Ishikawa (cell line): ENCODE results near the gene SERTAD3.

Experiments used
- CEBPB ChIP-seq: IDR thresholded peaks from 2 replicates; pipeline ENCODE4 v1.6.1; 2012
- CREB1 ChIP-seq: IDR thresholded peaks from 2 replicates; pipeline ENCODE4 v1.6.1; 2012; ENCODE audit warnings: low read depth
- EGR1 ChIP-seq: IDR thresholded peaks from 2 replicates; pipeline ENCODE4 v1.6.1; 2012
- EP300 ChIP-seq: IDR thresholded peaks from 2 replicates; pipeline ENCODE4 v1.6.1; 2012; ENCODE audit warnings: borderline replicate concordance
- FOXM1 ChIP-seq: IDR thresholded peaks from 2 replicates; pipeline ENCODE4 v1.6.1; 2012; ENCODE audit warnings: low read depth, borderline replicate concordance
- NFIC ChIP-seq: IDR thresholded peaks from 2 replicates; pipeline ENCODE4 v1.6.1; 2012
- RAD21 ChIP-seq: IDR thresholded peaks from 2 replicates; pipeline ENCODE4 v1.6.1; 2012; ENCODE audit warnings: low read depth
- TAF1 ChIP-seq: IDR thresholded peaks from 2 replicates; pipeline ENCODE4 v1.6.1; 2012; ENCODE audit warnings: low read depth, mild to moderate bottlenecking
- TCF12 ChIP-seq: IDR thresholded peaks from 2 replicates; pipeline ENCODE4 v1.6.1; 2012; ENCODE audit warnings: low read depth
- TEAD4 ChIP-seq: IDR thresholded peaks from 2 replicates; pipeline ENCODE4 v1.6.1; 2012
- YY1 ChIP-seq: IDR thresholded peaks from 2 replicates; pipeline ENCODE4 v1.6.1; 2012; ENCODE audit warnings: low read depth
- ZBTB7A ChIP-seq: IDR thresholded peaks from 2 replicates; pipeline ENCODE4 v1.6.1; 2012; ENCODE audit warnings: low read depth
- TF ChIP-seq, protein P1 (sequence below): IDR thresholded peaks from 2 replicates; pipeline ENCODE4 v1.6.1; 2012; ENCODE audit warnings: low read depth, mild to moderate bottlenecking
- TF ChIP-seq, protein P2 (sequence below): IDR thresholded peaks from 2 replicates; pipeline ENCODE4 v1.6.1; 2012
- TF ChIP-seq, protein P3 (sequence below): IDR thresholded peaks from 2 replicates; pipeline ENCODE4 v1.6.1; 2012

Gene SERTAD3

DNA sequence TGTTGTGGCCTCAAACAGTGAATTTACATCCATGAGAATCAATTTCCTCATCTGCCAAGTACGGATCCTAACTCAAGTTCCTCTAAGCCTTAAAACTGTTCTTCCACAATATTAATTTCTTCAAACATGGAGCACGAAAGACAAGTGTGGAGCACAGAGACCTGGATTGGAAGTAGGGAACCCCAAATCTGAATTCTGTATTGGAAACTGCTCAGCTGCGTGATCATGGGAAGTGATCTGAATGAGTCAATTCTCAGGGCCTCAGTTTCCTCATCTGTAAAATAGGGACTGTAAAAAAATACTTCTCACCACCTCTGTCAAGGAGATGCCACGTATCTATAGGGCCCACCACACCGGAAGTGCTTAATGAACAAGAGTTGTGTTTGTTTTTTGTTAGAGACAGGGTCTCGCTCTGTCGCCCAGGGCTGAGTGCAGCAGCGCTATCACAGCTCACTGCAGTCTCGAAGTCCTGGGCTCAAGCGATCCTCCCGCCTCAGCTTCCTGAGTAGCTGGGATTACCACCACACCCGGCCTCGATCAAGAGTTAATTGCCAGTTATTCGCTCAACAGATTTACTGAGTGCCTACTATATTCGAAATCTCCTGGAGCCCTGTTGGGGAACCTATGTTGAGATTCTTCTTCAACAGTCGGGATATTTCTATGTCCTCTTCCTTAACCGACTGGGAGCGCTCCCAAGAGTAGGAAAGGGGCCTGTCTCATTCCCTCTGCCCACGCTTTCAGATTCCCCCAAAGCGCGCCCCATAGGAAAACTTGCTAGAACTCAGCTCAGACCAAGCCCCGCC, 1.6 kb downstream of the SERTAD3 start:
- peak; percentile 65 for TF ChIP-seq EGR1
- TF ChIP-seq TEAD4, result no peak

DNA sequence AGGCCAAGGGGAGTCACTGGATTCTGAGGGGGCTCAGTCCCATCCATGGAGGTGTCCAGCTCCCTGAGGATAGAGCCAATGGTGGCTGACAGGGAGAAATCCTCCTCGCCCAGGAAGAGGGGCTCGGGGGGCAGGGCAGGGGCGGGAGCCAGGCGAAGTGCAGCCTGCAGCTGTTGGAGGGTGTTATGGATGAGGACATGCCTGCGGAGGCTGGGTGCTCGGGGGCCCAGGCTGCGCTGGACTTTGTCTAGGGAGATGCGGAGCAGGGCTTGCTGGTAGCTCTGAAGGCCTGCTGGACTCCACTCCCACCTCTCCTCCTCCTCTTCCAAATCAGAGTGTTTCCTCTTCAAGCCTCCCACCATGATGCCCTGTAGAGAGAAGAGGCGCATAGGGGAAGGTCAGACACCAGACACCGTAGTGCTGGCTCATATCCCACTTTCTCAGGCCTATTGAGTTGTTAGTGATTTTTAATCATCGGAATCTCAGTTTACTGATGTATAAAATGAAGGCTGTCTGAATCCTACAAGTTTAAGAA, 2.3 kb downstream of the SERTAD3 start:
- no peak for TF ChIP-seq EP300
- TF ChIP-seq EGR1, result no peak
- TF ChIP-seq TAF1, result no peak
- TF ChIP-seq CREB1, result no peak
- TF ChIP-seq RAD21, result no peak
- no peak for TF ChIP-seq YY1
- no peak for TF ChIP-seq ZBTB7A
- TF ChIP-seq NFIC, result no peak
- no peak for TF ChIP-seq TEAD4
- TF ChIP-seq CEBPB, result no peak
- TF ChIP-seq FOXM1, result no peak
- TF ChIP-seq TCF12, result no peak

DNA sequence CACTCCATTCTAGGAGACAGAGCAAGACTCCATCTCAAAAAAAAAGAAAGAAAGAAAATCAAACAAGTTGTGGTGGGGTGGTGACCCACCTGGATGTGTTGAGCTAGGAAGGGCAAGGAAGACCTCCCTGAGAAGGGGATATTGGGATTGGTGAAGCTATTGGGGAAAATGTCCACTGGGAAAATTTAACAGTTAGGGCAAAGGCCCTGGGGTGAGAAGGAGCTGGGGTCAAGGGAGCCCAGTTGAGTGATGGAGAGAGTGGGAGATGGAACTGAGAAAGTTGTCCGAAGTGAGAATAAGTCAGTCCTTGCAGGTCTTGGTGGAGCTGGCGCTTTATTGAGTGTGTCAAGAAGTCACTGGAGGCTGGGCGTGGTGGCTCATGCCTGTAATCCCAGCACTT, 5.9 kb downstream of the SERTAD3 start:
- TF ChIP-seq ZBTB7A (no peak), CEBPB (no peak), CREB1 (no peak), TCF12 (no peak), FOXM1 (no peak), YY1 (no peak), RAD21 (no peak), NFIC (no peak), EGR1 (no peak), EP300 (no peak), TAF1 (no peak), TEAD4 (no peak)
- TF ChIP-seq, protein P1, sequence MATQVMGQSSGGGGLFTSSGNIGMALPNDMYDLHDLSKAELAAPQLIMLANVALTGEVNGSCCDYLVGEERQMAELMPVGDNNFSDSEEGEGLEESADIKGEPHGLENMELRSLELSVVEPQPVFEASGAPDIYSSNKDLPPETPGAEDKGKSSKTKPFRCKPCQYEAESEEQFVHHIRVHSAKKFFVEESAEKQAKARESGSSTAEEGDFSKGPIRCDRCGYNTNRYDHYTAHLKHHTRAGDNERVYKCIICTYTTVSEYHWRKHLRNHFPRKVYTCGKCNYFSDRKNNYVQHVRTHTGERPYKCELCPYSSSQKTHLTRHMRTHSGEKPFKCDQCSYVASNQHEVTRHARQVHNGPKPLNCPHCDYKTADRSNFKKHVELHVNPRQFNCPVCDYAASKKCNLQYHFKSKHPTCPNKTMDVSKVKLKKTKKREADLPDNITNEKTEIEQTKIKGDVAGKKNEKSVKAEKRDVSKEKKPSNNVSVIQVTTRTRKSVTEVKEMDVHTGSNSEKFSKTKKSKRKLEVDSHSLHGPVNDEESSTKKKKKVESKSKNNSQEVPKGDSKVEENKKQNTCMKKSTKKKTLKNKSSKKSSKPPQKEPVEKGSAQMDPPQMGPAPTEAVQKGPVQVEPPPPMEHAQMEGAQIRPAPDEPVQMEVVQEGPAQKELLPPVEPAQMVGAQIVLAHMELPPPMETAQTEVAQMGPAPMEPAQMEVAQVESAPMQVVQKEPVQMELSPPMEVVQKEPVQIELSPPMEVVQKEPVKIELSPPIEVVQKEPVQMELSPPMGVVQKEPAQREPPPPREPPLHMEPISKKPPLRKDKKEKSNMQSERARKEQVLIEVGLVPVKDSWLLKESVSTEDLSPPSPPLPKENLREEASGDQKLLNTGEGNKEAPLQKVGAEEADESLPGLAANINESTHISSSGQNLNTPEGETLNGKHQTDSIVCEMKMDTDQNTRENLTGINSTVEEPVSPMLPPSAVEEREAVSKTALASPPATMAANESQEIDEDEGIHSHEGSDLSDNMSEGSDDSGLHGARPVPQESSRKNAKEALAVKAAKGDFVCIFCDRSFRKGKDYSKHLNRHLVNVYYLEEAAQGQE, result no peak
- TF ChIP-seq, protein P2, sequence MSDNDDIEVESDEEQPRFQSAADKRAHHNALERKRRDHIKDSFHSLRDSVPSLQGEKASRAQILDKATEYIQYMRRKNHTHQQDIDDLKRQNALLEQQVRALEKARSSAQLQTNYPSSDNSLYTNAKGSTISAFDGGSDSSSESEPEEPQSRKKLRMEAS, result no peak
- TF ChIP-seq, protein P3, sequence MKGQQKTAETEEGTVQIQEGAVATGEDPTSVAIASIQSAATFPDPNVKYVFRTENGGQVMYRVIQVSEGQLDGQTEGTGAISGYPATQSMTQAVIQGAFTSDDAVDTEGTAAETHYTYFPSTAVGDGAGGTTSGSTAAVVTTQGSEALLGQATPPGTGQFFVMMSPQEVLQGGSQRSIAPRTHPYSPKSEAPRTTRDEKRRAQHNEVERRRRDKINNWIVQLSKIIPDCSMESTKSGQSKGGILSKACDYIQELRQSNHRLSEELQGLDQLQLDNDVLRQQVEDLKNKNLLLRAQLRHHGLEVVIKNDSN, result no peak

DNA sequence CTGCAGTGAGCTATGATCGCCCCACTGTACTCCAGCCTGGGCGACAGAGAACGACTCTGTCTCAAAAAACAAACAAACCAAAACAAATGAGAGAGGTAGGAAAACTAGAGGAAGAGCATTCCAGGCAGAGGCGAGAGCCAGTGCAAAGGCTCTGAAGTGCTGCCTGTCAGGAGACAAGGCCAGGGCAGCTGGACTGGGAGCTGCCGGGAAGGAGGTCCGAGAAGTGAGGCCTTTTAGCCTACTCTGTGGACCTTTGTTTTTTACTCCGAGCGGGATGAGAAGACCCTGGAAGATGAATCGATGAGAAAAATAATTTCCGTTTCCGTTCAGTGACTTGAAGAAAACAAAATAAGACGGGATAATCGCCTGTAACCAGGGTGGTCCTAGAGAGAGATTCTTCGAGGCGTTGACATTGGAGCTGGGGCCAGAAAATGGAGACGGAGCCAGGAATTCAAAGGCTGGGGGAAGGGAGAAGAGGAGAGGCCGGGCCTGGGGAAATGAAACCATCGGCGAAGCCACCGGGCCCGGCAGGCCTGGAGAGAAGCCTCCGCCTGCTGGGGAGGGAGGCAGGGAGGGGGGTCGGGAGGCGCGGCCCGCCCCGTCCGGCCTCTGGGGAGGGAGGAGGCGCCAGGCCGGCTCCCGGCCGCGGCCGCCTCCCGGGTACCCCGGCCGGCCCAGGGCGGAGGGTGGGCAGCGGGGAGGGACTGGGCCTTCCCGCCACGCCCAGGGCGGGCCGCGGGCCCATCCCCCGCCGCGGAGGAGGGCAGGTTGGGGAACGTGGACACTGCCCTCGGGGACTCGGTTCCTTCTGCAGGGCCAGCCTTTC, 10.5 kb downstream of the SERTAD3 start:
- TF ChIP-seq CEBPB, result no peak
- peak; percentile 33; the same call in 1 of the 2 replicates for TF ChIP-seq TCF12
- TF ChIP-seq EP300, result no peak
- TF ChIP-seq, protein P3, result no peak
- TF ChIP-seq TAF1, result peak; percentile 64
- no peak for TF ChIP-seq EGR1
- TF ChIP-seq ZBTB7A, result no peak
- TF ChIP-seq NFIC, result no peak
- TF ChIP-seq, protein P2, result peak; percentile 56
- TF ChIP-seq CREB1, result no peak
- TF ChIP-seq YY1, result no peak; the same call in 1 of the 2 replicates
- TF ChIP-seq, protein P1, result no peak
- TF ChIP-seq TEAD4, result peak; percentile 47

DNA sequence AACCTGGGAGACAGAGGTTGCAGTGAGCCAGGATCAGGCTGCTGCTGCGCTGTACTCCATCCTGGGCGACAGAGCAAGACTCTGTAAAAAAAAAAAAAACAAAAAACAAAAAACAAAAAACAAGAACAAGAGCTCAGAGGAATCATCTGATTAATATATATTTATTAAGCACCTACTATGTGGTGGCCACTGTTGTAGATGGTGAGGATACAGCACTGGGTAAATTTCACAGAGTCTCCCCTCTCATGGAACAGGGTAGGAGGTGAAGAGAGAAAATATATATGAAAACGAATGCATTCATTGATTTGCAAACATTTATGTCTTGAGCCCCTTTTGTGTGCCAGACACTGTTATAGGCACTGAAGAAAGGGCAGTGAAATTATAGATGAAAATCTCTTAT, 12.4 kb downstream of the SERTAD3 start:
- TF ChIP-seq TEAD4, result no peak
- no peak for TF ChIP-seq ZBTB7A
- no peak for TF ChIP-seq FOXM1
- no peak for TF ChIP-seq EGR1
- TF ChIP-seq, protein P3, result no peak
- TF ChIP-seq, protein P2, result no peak
- no peak for TF ChIP-seq CEBPB
- TF ChIP-seq, protein P1, result no peak
- TF ChIP-seq CREB1, result no peak
- TF ChIP-seq TCF12, result no peak
- no peak for TF ChIP-seq NFIC
- TF ChIP-seq EP300, result no peak
- no peak for TF ChIP-seq TAF1
- TF ChIP-seq RAD21, result no peak
- TF ChIP-seq YY1, result no peak
